NOMO-1 treated with dmso at 0.1 percent for 144 hours (cell line): ENCODE data around the gene DNASE1.

ENCODE experiments used
- DNase-seq: peaks from one replicate; lab custom pipeline; 2025; ENCODE audit not compliant: unreplicated experiment; lab: John Stamatoyannopoulos, UW

Gene DNASE1

DNA sequence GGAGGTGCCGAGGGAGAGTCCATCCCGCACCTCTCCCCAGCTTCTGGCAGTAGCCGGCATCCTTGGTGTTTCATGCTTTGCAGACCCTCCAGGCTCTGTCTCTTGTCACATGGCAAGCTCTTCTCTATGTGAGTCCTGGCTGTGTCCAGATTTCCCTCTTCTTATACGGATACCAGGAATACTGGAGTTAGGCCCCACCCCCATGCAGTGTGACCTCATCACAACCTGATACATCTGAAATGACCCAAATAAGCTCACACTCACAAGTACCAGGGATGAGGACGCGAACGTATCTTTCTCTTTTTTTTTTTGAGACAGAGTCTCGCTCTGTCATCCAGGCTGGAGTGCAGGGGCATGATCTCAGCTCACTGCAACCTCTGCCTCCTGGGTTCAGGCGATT, 39.6 kb downstream of the DNASE1 start:
- DNase-seq = no peak

DNA sequence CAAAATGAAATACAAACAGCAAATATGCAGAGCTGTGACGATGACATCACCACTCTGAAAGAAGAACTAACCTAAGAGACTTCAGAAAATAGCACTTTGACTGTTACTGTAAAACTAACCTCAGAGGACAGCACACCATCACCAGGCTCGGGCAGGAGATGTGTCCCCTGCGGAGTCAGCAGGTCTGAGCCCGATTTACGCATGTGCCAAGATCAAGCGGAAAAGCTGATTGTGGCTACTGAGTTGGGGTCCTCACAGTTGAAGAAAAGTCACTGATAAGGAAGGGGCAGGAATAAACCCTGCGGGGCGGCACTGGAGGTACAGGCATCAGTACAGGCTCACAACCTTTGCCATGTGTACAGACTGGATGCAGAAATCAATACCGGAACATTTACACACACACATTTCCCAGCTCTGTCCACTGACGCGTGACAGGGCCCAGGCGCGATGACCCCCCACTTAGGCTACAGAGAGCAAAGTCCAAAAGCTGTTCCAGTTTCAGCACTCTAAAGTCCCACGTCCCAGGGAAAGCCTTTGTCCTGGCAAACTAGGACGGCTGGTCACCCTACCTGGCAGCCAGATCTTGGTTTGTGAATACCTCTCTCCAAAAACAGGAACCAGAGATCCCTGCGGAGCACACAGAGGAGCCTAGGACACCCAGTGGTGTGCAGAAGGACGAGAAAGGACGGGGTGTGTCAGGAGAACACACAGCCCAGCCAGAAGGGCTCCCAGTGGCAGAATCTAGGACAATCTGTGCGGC, 41.3 kb downstream of the DNASE1 start:
- peak; percentile 17 for DNase-seq

DNA sequence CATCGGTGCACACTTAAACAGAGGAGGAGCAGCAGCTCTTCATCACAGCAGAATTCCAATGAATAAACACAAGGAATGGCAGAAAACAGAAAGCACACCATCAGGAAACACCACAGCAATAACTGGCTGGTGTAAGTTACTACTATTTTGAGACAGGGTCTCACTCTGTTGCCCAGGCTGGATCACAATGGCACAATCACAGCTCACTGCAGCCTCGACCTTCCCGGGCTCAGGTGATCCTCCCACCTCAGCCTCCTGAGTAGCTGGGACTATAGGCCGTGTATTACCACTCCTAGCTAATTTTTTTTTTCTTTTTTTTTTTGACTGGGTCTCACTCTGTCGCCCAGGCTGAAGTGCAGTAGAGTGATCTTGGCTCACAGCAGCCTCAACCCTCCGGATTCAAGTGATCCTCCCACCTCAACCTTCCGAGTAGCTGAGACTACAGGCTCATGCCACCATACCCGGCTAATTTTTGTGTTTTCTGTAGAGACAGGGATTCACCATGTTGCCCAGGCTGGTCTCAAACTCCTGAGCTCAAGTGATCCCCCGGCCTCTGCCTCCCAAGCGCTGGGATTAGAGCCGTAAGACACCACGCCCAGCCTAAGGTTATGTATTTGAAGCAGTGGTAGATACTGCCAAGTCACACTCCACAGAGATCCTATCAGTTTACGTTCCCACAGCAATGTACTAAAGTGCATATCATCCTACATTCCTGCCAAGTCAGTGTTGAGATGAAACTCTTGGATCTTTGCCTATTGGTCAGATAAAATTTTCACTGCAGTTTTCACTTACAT, 42.1 kb downstream of the DNASE1 start:
- DNase-seq = no peak

DNA sequence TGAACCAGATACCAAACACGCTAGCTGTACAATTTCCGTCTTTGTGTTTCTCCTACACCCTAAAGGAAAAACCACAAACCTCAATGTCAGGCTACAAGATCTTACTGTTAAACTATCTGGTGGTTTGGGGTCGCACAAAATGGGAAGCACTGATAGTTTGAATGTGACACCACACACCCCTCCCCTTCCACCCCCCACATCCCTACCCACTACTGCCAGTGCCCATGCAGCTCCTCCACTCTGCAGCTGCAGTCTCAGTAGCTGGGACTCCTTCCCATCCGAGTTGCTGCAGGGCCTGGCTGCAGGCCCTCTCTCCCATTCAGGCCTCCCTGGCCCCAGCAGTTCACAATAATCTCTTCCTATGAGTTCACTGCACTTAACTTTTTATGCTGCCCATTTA, 44.5 kb downstream of the DNASE1 start:
- DNase-seq = no peak

DNA sequence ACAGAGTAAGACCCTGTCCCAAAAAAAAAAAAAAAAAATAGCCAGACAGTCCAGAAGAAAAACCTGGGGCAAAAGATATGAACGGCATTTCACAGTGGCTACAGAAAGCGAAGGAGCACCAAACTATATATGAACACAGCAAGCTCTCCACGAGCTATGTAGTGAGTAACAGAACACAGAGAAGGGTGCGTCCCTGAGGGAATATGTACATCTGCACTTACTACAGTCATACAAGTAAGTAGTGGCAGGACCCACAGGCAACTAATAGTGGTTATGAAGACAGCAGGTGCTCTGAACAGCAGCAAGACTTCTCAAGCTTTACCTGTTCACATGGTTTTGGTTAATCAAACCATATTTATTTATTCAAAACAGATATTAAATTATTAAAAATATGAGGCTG, 47.0 kb downstream of the DNASE1 start:
- DNase-seq = no peak

DNA sequence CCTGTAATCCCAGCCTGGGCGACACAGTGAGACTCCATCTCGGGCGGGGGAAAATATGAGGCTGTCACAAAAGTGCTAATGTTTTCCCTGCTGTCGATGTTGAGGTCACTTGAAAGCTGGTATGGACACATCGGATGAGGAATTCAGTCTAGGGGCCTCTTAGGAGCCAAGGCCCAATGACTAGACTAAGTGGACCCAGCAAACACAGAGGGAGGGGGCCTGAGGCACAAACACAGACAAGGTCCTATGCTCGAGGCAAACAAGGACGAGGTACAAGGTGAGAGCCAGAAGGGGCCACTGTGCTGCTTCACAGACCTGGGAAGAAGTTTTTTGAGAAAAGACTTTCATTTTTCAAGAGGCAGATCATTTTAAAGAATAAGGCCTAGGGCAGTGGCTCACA, 47.6 kb downstream of the DNASE1 start:
- no peak for DNase-seq

DNA sequence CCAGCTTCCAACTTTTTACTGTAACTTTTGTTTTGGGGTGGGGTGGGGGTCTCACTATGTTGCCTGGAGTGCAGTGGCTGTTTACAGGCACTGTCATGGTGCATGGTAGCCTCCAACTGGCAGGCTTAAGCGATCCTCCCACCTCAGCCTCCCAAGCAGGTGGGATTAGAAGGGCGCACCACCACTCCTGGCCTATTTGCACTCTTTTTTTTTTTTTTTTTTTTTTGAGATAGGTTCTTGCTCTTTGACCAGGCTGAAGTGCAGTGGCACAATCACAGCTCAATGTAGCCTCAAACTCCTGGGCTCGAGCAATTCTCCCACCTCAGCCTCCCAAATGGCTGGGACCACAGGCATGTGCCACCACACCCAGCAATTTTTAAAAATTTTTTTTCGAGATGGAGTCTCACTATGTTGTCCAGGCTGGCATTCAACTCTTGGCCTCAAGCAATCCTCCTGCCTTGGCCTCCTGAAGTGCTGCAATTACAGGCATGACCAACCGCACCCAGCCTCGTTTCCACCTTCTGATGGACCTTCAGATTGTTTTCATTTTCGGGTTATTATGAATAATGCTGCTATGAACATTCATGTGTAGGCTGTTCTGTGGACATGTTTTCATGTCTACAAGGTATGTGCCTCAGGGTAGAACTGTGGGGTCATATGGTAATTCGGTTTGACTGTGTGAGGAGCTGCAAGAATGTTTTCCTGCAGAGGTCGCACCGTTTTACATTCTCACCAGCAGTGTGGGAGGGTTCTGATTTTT, 51.9 kb downstream of the DNASE1 start:
- no peak for DNase-seq
